Muscle of leg (tissue), 11 donors: ENCODE data around the gene RPRD1B. TPM values are rescaled to one million over a fixed set of nuclear protein-coding genes. Genes with fewer than 3 reads are reported as not detected.
A peak's percentile ranks its signal among the peaks of the same experiment; 100 is the strongest.

Experiments
- DNase-seq: peaks from one replicate; pipeline ENCODE4 v3.0.0; 2013
- H3K27ac ChIP-seq: one replicate; pipeline ENCODE4 v1.5.1; 2013; ENCODE audit warnings: mild to moderate bottlenecking, low read length, control low read depth
- H3K27me3 ChIP-seq: one replicate; pipeline ENCODE4 v1.6.1; 2013; ENCODE audit warnings: low read length; ENCODE audit not compliant: control insufficient read depth, insufficient read depth
- H3K36me3 ChIP-seq: one replicate; pipeline ENCODE4 v1.6.1; 2013; ENCODE audit warnings: low read length; ENCODE audit not compliant: control insufficient read depth, insufficient read depth
- H3K4me1 ChIP-seq: one replicate; pipeline ENCODE4 v1.6.1; 2013; ENCODE audit warnings: low read length; ENCODE audit not compliant: control insufficient read depth, insufficient read depth
- H3K4me3 ChIP-seq: one replicate; pipeline ENCODE4 v1.5.1; 2013; ENCODE audit warnings: low read length, control low read depth
- H3K9me3 ChIP-seq: replicated peaks from 2 replicates; pipeline ENCODE4 v1.6.1; 2013; ENCODE audit warnings: low read depth, low read length; ENCODE audit not compliant: control insufficient read depth
- WGBS: methylation state at CpG from one replicate; pipeline ENCODE4 v1.1.5; 2013; ENCODE audit warnings: missing lambda C conversion rate; ENCODE audit not compliant: insufficient coverage; 5-methylcytosine and 5-hydroxymethylcytosine counted together
- polyA plus RNA-seq, 8 donors: library from polyadenylated mRNA; unstranded; fragments of 120-200 nt; gene quantifications; one replicate each; pipeline versions ENCODE4 v1.2.1 to v1.2.3, GENCODE V29; 2013; ENCODE audit warnings: inconsistent platforms in 1 of 8, low replicate concordance in 1 of 8; ENCODE audit not compliant: insufficient read length in 8 of 8, insufficient read depth in 1 of 8
- total RNA-seq: library from RNA; stranded (reverse); fragments of 120-200 nt; gene quantifications from one replicate; pipeline ENCODE4 v1.2.4, GENCODE V29; 2013

RPRD1B gene
- total and polyA plus RNA-seq, 9 donors, result 18.9 to 30.4 (median 24.0) TPM

DNA sequence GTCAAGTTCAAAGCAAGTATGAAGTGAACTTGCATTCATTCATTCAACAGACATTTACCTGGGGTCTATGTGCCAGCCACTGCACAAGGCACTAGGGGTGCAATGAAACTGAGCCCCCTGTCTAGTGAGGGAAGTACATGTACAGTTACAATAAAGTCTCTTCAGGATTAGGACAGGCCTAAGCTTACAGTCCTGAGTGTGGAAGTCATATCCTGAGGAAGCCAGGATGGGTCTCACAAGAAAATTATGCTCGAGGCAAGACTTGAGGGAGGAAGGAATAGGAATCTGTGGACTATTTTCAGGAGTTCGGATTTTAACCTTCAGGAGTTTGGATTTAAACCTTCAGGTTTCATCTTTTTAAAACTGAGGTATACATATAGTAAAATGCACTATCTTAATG lies 19.7 kb upstream of the RPRD1B start:
- Histone ChIP-seq H3K4me1 (no peaks in the 10 kb centered on the region), H3K27ac (no peak overlapping the region), H3K36me3 (peaks cover 51% of the 10 kb centered on the region), H3K27me3 (no peaks in the 10 kb centered on the region), H3K9me3 (peaks cover 12% of the 10 kb centered on the region), H3K4me3 (no peak overlapping the region)
- DNase-seq, result no peak
- WGBS, result 100% methylated on average over 1 of the region's 2 CpGs

- H3K4me3 ChIP-seq, result no peak overlapping the region
- DNase-seq, result no peak
- no peak overlapping the region for H3K27ac ChIP-seq
- H3K9me3 ChIP-seq, result peaks cover 13% of the 10 kb centered on the region
- H3K36me3 ChIP-seq, result peaks cover 28% of the 10 kb centered on the region
- no peaks in the 10 kb centered on the region for H3K27me3 ChIP-seq
- no CpG with 5 or more reads among the region's 1 CpG for WGBS
- peaks cover under 1% of the 10 kb centered on the region for H3K4me1 ChIP-seq
Measured at GRCh38 chr20:38017959-38018358, 15.6 kb upstream of the RPRD1B start.

- no peak overlapping the region for H3K4me3 ChIP-seq
- peaks cover 13% of the 10 kb centered on the region for H3K9me3 ChIP-seq
- no CpG with 5 or more reads among the region's 2 CpGs for WGBS
Measured at GRCh38 chr20:38018385-38018784, 15.2 kb upstream of the RPRD1B start.

GRCh38 chr20:38021087-38021772 lies 12.3 kb upstream of the RPRD1B start:
- Histone ChIP-seq H3K27me3 (no peaks in the 10 kb centered on the region), H3K27ac (no peak overlapping the region), H3K36me3 (peaks cover 15% of the 10 kb centered on the region), H3K9me3 (peaks cover 13% of the 10 kb centered on the region), H3K4me1 (peaks cover 13% of the 10 kb centered on the region), H3K4me3 (no peak overlapping the region)
- no peak for DNase-seq
- WGBS, result no CpG with 5 or more reads among the region's 2 CpGs

More at GRCh38 chr20:38018385-38018784, 15.2 kb upstream of the RPRD1B start:
- H3K27ac ChIP-seq, result no peak overlapping the region
- no peak for DNase-seq
- H3K36me3 ChIP-seq, result peaks cover 23% of the 10 kb centered on the region
- no peaks in the 10 kb centered on the region for H3K27me3 ChIP-seq
- peaks cover 3% of the 10 kb centered on the region for H3K4me1 ChIP-seq

GRCh38 chr20:38023181-38024001 lies 10.2 kb upstream of the RPRD1B start:
- Histone ChIP-seq H3K27me3 (no peaks in the 10 kb centered on the region), H3K4me1 (peaks cover 13% of the 10 kb centered on the region), H3K36me3 (peaks cover 6% of the 10 kb centered on the region), H3K27ac (peak overlapping the region; percentile 70), H3K9me3 (peaks cover 4% of the 10 kb centered on the region), H3K4me3 (no peak overlapping the region)
- 100% methylated on average over 1 of the region's 5 CpGs for WGBS
- DNase-seq, result peak; percentile 61

DNA sequence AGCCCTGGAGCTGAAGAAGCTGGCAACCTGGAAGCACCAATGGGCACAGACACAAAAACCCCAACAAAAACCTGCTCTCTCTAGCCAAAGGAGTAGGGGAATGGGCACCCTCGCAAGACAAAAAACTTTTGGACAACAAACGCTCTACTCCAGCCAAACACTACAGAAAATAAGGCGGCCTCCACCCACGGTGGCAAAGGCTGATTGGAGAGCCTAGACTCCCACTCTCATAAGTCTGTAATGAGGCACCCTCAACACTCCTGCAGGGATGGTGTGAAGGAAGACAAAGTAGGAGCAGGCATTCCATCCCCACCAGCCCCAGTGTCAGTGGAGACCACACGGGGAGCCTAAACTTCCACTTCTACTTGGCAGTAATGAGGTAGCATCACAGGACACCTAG lies 9.1 kb upstream of the RPRD1B start:
- Histone ChIP-seq H3K36me3 (peaks cover 2% of the 10 kb centered on the region), H3K27me3 (no peaks in the 10 kb centered on the region), H3K4me3 (no peak overlapping the region), H3K9me3 (no peaks in the 10 kb centered on the region), H3K4me1 (peaks cover 13% of the 10 kb centered on the region), H3K27ac (peak overlapping the region; percentile 70)
- no peak for DNase-seq
- WGBS, result no CpG with 5 or more reads among the region's 5 CpGs

GRCh38 chr20:38029453-38029852 lies 4.1 kb upstream of the RPRD1B start:
- Histone ChIP-seq H3K9me3 (no peaks in the 10 kb centered on the region), H3K27me3 (no peaks in the 10 kb centered on the region), H3K4me1 (peaks cover 15% of the 10 kb centered on the region), H3K27ac (no peak overlapping the region), H3K36me3 (peaks cover 2% of the 10 kb centered on the region), H3K4me3 (no peak overlapping the region)
- DNase-seq, result no peak
- 100% methylated on average over 1 of the region's 3 CpGs for WGBS

DNA sequence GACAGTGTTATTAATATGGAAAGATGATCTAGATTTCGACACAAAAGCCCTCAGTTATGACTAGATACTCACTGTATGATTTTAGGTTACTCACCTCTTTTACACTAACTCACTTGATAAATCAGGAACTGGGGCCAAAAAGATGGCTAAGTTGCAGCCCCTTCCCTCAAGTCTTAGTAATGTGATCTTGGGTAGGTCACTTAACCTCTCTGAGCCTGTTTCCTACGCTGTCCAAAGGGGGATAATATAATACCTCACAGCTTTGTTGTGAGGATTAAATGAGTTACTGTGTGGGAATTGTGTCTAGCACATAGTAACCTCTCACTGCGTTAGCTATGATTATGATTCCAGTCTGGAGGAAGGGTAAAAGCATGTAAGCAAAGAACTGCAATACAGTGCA lies 1.6 kb upstream of the RPRD1B start:
- 100% methylated on average over 1 of the region's 3 CpGs for WGBS
- Histone ChIP-seq H3K4me1 (peaks cover 21% of the 10 kb centered on the region), H3K4me3 (no peak overlapping the region)

GRCh38 chr20:38032585-38033329 lies 789 bp upstream of the RPRD1B start:
- no peak for DNase-seq
- Histone ChIP-seq H3K9me3 (no peaks in the 10 kb centered on the region), H3K27ac (peak overlapping the region; percentile 90), H3K4me3 (peak overlapping the region; percentile 99), H3K4me1 (peaks cover 21% of the 10 kb centered on the region), H3K27me3 (no peaks in the 10 kb centered on the region), H3K36me3 (peaks cover 21% of the 10 kb centered on the region)
- WGBS, result 23% methylated on average over 28 of the region's 28 CpGs

More for the DNA sequence above, 1.6 kb upstream of the RPRD1B start:
- Histone ChIP-seq H3K36me3 (peaks cover 19% of the 10 kb centered on the region), H3K27ac (no peak overlapping the region), H3K27me3 (no peaks in the 10 kb centered on the region), H3K9me3 (no peaks in the 10 kb centered on the region)
- no peak for DNase-seq
